Fibroblast of villous mesenchyme (primary cell): ENCODE results near the gene TTC23L. TPM values are rescaled to one million over a fixed set of nuclear protein-coding genes. Genes with fewer than 3 reads are reported as not detected.

Source experiments
- DNase-seq: peaks from one replicate; pipeline ENCODE4 v3.0.0-alpha.2; 2010; ENCODE audit warnings: low read depth
- H3K4me3 ChIP-seq: 2 replicates; pipeline ENCODE4 v1.5.1; 2011; ENCODE audit warnings: low read depth, mild to moderate bottlenecking, low read length
- CTCF ChIP-seq: IDR thresholded peaks from 2 replicates; pipeline ENCODE4 v1.5.1; 2012; ENCODE audit warnings: low read depth, mild to moderate bottlenecking, low read length; ENCODE audit not compliant: insufficient read depth
- total RNA-seq: library from RNA; depleted of rRNA; stranded (reverse); fragments of >200 nt; gene quantifications from 2 replicates; pipeline ENCODE4 v1.2.3, GENCODE V29; 2012

Gene TTC23L
- total RNA-seq, 1 donor, result under 0.01 TPM

GRCh38 chr5:34857894-34858293, 18.9 kb downstream of the TTC23L start:
- H3K4me3 ChIP-seq, result no peak overlapping the region
- no peak for TF ChIP-seq CTCF
- no peak for DNase-seq

- DNase-seq, result peak; percentile 59
- no peak for TF ChIP-seq CTCF
These were observed 19.8 kb downstream of the TTC23L start for GRCh38 chr5:34858790-34859189.

GRCh38 chr5:34859253-34859652, 20.3 kb downstream of the TTC23L start:
- DNase-seq, result no peak
- TF ChIP-seq CTCF, result no peak
- H3K4me3 ChIP-seq, result no peak overlapping the region

More at GRCh38 chr5:34858790-34859189, 19.8 kb downstream of the TTC23L start:
- no peak overlapping the region for H3K4me3 ChIP-seq

- no peak for DNase-seq
- H3K4me3 ChIP-seq, result no peak overlapping the region
- no peak for TF ChIP-seq CTCF
These were observed 25.0 kb downstream of the TTC23L start for GRCh38 chr5:34863946-34864345.

- no peak for DNase-seq
- H3K4me3 ChIP-seq, result no peak overlapping the region
- no peak for TF ChIP-seq CTCF
These were observed 26.1 kb downstream of the TTC23L start for GRCh38 chr5:34865091-34865490.

- no peak for TF ChIP-seq CTCF
- no peak for DNase-seq
- H3K4me3 ChIP-seq, result no peak overlapping the region
These were observed 28.1 kb downstream of the TTC23L start for GRCh38 chr5:34866989-34867471.

- H3K4me3 ChIP-seq, result no peak overlapping the region
- no peak for DNase-seq
- no peak for TF ChIP-seq CTCF
These were observed 28.7 kb downstream of the TTC23L start for GRCh38 chr5:34867660-34868059.
